ENCODE measurements around the gene COL6A3.

COL6A3 gene

DNA sequence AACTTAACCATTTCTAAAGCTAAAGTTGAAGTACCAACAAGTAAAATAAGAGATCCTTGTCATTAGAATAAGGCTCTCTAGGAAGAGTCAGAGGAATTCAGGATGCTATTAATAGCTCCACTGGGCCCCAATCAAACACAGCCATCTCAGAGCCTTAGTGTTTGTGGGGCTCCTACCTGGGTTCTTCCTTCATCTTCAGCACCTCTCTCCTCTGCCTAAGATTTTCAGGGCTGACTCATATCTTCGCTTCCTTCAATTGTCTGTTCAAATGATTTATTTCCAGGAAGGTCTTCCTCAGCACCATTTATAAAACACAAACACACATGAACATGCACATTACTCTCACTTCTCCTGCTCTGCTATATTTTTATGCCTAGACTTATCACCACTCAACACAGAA lies 119.5 kb downstream of the COL6A3 start:
- Histone ChIP-seq H3K9me3 (ENCODE audit: control insufficient read depth, insufficient read depth, low read length) (no peaks in the 10 kb centered on the region), H3K4me3 (ENCODE audit: low read depth, low read length) (no peak overlapping the region), H3K4me1 (ENCODE audit: control insufficient read depth, insufficient read depth, low read length) (peaks cover 4% of the 10 kb centered on the region), H3K9ac (ENCODE audit: low read depth, low read length) (no peak overlapping the region), H3K27me3 (ENCODE audit: control insufficient read depth, insufficient read depth, low read length) (no peaks in the 10 kb centered on the region), H3K36me3 (ENCODE audit: control insufficient read depth, insufficient read depth, low read length) (no peaks in the 10 kb centered on the region)

DNA sequence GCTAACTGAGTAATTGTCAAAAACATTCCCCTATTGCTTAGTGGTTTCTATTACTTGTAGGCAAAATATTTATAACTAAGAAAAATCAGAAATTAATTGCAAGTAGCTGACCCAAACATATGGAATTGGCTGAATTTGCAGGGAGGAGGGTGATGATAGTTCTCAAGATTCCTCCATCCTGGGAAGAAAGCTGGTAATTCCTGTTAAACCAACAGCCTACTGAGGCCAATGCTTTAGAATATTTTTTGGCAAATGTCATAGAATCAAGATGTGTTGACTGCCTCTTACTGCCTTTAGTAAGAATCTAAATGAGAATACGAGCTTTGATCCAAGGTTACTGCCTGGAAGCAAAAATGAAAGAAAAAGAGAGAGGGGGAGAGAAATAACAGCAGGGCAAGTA lies 120.0 kb downstream of the COL6A3 start:
- no peak overlapping the region for H3K9ac ChIP-seq (ENCODE audit: low read depth, low read length)
- H3K36me3 ChIP-seq (ENCODE audit: control insufficient read depth, insufficient read depth, low read length), result no peaks in the 10 kb centered on the region
- H3K4me1 ChIP-seq (ENCODE audit: control insufficient read depth, insufficient read depth, low read length), result peaks cover 4% of the 10 kb centered on the region
- no peaks in the 10 kb centered on the region for H3K27me3 ChIP-seq (ENCODE audit: control insufficient read depth, insufficient read depth, low read length)
- H3K9me3 ChIP-seq (ENCODE audit: control insufficient read depth, insufficient read depth, low read length), result no peaks in the 10 kb centered on the region
- H3K4me3 ChIP-seq (ENCODE audit: low read depth, low read length), result no peak overlapping the region

DNA sequence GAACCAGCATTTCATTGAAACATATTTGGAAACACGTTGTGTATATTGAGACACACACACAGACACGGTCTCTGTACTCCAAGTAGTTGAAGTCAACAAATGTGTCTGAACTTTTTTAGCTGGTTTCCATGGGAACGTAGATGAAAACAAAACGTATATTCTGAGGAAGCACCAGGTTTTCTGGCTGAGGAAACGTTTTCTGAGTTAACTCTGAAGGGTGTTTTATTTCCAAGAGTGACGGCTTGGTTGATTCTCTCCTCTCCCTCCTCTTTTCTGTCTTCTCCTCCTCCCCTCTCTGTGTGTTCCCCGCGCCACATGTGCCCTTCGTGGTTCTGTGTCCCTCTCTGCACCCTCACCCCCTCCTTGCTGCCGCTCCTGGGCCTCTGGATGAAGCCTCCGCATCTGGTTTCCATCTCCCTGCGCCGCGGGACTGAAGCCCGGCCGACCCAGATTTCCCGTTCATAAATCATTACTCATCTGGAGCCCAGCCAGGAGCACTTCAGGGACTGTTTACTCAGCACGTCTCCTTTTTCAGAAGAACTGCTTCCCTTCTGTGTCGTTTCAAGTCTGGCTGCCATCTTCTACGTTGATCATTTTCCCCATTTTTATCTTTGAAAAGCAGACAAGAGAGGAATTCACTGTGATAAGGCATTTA lies 122.7 kb downstream of the COL6A3 start:
- no peaks in the 10 kb centered on the region for H3K9me3 ChIP-seq (ENCODE audit: control insufficient read depth, insufficient read depth, low read length)
- no peak overlapping the region for H3K4me3 ChIP-seq (ENCODE audit: low read depth, low read length)
- no peaks in the 10 kb centered on the region for H3K27me3 ChIP-seq (ENCODE audit: control insufficient read depth, insufficient read depth, low read length)
- H3K4me1 ChIP-seq (ENCODE audit: control insufficient read depth, insufficient read depth, low read length), result peaks cover 4% of the 10 kb centered on the region
- H3K9ac ChIP-seq (ENCODE audit: low read depth, low read length), result no peak overlapping the region
- no peaks in the 10 kb centered on the region for H3K36me3 ChIP-seq (ENCODE audit: control insufficient read depth, insufficient read depth, low read length)

DNA sequence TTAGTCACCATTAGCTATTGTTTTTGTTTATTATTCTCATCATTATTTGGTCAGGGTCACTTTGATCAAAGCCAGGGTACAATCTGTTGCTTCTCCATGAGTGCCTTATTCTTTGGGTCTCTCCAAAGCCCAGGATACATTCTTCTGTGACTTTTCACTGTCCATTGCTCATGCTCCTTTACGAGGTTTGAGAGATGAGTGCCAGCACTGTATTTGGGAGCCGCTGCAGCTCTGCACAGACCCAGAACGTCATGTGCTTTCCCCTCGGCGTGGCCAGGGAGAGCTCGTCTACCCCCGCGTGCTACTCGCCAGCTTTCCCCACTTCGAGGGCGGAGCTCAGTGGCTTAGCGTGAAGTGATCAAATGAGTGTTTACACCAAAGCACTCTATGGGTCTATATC lies 123.7 kb downstream of the COL6A3 start:
- no peaks in the 10 kb centered on the region for H3K36me3 ChIP-seq (ENCODE audit: control insufficient read depth, insufficient read depth, low read length)
- H3K4me3 ChIP-seq (ENCODE audit: low read depth, low read length), result no peak overlapping the region
- H3K9me3 ChIP-seq (ENCODE audit: control insufficient read depth, insufficient read depth, low read length), result no peaks in the 10 kb centered on the region
- no peak overlapping the region for H3K9ac ChIP-seq (ENCODE audit: low read depth, low read length)
- no peaks in the 10 kb centered on the region for H3K27me3 ChIP-seq (ENCODE audit: control insufficient read depth, insufficient read depth, low read length)
- peaks cover 4% of the 10 kb centered on the region for H3K4me1 ChIP-seq (ENCODE audit: control insufficient read depth, insufficient read depth, low read length)

DNA sequence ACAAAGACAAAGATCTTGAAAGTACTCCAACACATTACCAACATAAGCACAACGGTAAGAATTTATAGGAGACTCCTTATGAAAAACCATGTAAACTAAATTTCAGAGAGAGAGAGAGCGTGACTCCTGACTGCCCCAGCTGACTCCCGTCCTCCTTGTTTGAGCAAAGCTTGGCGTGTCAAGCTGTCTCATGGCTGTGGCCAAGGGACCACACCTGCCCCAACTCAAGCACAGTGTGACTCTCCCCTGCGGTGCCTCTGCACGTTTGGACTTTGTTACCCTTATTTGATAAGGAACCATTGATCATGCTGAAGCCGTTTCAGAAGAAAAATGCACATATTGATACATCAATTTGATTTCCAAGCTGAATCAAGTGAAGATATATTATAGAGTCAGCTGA lies 124.8 kb downstream of the COL6A3 start:
- H3K4me1 ChIP-seq (ENCODE audit: control insufficient read depth, insufficient read depth, low read length), result peaks cover 2% of the 10 kb centered on the region
- H3K36me3 ChIP-seq (ENCODE audit: control insufficient read depth, insufficient read depth, low read length), result no peaks in the 10 kb centered on the region
- no peak overlapping the region for H3K9ac ChIP-seq (ENCODE audit: low read depth, low read length)
- H3K9me3 ChIP-seq (ENCODE audit: control insufficient read depth, insufficient read depth, low read length), result no peaks in the 10 kb centered on the region
- no peaks in the 10 kb centered on the region for H3K27me3 ChIP-seq (ENCODE audit: control insufficient read depth, insufficient read depth, low read length)
- H3K4me3 ChIP-seq (ENCODE audit: low read depth, low read length), result no peak overlapping the region

DNA sequence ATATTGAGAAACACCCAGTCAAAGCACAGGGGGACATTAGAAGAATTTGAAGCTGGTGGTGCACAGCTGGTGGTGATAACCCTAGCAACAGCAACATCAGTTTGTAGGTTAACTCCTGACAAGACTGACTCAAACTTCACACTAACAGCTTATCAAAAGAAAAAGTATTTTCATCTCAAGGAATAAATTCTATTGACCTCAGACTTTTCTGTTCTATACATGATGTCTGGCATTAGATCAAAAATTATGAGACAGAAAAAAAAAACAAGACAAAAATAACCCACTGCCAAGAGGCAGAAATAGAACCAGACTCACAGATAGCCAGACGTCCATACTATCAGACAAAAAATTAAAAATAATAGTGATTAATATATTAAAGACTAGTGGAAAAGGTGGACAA lies 126.1 kb downstream of the COL6A3 start:
- Histone ChIP-seq H3K4me1 (ENCODE audit: control insufficient read depth, insufficient read depth, low read length) (no peaks in the 10 kb centered on the region), H3K9ac (ENCODE audit: low read depth, low read length) (no peak overlapping the region), H3K4me3 (ENCODE audit: low read depth, low read length) (no peak overlapping the region), H3K36me3 (ENCODE audit: control insufficient read depth, insufficient read depth, low read length) (no peaks in the 10 kb centered on the region), H3K27me3 (ENCODE audit: control insufficient read depth, insufficient read depth, low read length) (no peaks in the 10 kb centered on the region), H3K9me3 (ENCODE audit: control insufficient read depth, insufficient read depth, low read length) (no peaks in the 10 kb centered on the region)

DNA sequence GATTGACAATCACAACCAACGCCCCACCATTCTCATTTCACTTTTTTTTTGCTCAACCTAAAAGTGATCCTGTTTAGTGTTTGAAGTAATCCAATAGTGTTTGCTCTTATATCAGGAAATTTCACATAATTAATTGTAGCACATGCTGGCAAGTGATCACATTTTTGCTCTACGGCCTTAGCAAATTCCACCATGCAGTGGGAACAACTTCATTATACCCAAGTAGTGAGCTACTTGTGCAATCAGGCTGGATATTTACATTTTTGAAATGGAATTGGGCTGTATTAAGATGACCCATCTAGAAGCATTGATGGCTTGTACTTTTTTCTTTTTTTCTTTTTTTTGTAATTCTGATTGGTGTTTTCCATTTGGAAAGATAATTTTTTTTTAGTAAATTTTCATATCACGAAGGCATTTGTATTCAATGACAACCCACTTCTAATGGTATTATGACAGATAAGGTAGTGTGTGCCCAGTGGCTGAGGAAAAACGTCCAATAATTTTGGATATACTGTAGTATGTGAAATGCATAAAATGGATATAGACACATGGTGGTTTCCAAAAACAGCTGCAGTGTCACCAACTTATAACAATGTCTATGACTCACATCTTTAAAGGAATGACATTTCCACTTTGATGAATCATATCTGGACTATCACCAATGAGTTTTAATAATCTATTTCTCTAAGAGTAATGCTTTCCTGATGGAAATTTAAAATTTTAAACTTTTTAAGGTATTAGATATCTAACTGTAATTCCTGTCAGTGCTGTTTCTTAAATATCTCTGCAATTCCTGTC lies 130.6 kb downstream of the COL6A3 start:
- no peak overlapping the region for H3K9ac ChIP-seq (ENCODE audit: low read depth, low read length)
- H3K27me3 ChIP-seq (ENCODE audit: control insufficient read depth, insufficient read depth, low read length), result no peaks in the 10 kb centered on the region
- H3K4me1 ChIP-seq (ENCODE audit: control insufficient read depth, insufficient read depth, low read length), result no peaks in the 10 kb centered on the region
- H3K36me3 ChIP-seq (ENCODE audit: control insufficient read depth, insufficient read depth, low read length), result no peaks in the 10 kb centered on the region
- H3K9me3 ChIP-seq (ENCODE audit: control insufficient read depth, insufficient read depth, low read length), result no peaks in the 10 kb centered on the region
- no peak overlapping the region for H3K4me3 ChIP-seq (ENCODE audit: low read depth, low read length)

DNA sequence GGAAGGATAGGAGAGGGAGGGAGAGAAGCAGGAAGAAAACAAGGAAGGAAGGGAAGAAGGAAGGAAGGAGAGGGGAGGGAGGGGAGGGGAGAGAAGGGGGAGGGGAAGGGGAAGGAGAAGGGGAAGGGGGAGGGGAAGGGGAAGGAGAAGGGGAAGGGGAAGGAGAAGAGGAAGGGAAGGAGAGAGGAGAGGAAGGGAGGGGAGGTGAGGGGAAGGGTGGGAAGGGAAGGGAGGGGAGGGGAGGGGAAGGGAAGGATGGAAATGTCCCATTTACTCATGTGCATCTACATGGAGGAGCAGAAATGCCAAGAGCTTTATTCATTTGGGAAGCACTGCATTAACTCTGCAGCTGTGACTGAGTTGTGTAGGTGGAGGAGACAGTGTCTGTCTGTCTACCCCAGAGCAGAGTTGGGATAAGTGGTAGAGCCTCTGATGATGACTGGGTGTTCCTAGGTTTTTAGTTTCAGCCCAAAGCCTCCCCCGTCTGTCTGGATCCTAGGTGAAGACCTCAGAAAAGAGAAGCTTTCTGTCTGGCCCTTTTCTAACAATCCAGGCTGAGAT lies 131.3 kb downstream of the COL6A3 start:
- no peaks in the 10 kb centered on the region for H3K9me3 ChIP-seq (ENCODE audit: control insufficient read depth, insufficient read depth, low read length)
- no peaks in the 10 kb centered on the region for H3K36me3 ChIP-seq (ENCODE audit: control insufficient read depth, insufficient read depth, low read length)
- no peak overlapping the region for H3K9ac ChIP-seq (ENCODE audit: low read depth, low read length)
- H3K4me3 ChIP-seq (ENCODE audit: low read depth, low read length), result no peak overlapping the region
- H3K27me3 ChIP-seq (ENCODE audit: control insufficient read depth, insufficient read depth, low read length), result no peaks in the 10 kb centered on the region
- H3K4me1 ChIP-seq (ENCODE audit: control insufficient read depth, insufficient read depth, low read length), result no peaks in the 10 kb centered on the region

DNA sequence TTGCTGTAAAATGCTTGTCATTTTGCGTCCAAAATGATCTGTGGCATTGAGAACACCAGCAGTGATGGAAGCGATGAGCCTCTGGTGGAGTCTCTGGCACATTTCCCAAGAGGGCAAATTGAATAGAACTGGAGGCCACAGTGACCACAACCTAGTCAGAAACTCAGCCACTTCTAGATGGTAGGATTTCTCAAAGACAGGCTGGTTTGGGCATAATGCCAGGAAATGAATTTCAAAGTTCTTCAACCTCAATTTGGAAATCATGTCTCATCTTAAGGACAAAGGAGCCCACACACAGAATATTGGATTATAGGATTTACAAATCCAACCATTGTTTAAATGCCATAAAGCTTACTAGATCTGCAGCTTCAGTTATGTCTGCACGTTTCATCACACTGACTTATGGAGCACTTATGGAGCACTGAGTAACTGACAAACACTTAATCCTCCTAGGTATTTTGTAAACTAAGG lies 132.1 kb downstream of the COL6A3 start:
- no peaks in the 10 kb centered on the region for H3K27me3 ChIP-seq (ENCODE audit: control insufficient read depth, insufficient read depth, low read length)
- no peak overlapping the region for H3K9ac ChIP-seq (ENCODE audit: low read depth, low read length)
- no peaks in the 10 kb centered on the region for H3K9me3 ChIP-seq (ENCODE audit: control insufficient read depth, insufficient read depth, low read length)
- no peak overlapping the region for H3K4me3 ChIP-seq (ENCODE audit: low read depth, low read length)
- H3K36me3 ChIP-seq (ENCODE audit: control insufficient read depth, insufficient read depth, low read length), result no peaks in the 10 kb centered on the region
- H3K4me1 ChIP-seq (ENCODE audit: control insufficient read depth, insufficient read depth, low read length), result no peaks in the 10 kb centered on the region

DNA sequence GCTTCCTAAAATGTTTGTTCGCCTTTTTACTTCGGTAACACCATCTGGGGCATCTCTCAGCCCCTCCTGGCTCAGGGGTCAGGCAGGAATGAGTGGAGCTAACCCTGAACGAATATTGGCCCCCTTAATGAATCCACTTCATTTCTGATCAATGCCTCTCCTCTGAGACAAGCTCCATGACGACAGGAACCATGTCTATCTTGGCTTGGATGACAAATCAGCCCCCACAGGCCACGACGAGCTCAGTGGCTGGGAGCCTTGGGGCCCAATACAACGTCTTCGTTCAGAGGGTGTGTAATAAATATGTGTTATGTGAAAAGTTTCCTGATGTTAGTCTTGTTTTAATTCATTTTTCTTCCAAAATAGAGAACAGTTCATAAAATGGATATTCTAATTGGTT lies 133.0 kb downstream of the COL6A3 start:
- H3K9ac ChIP-seq (ENCODE audit: low read depth, low read length), result no peak overlapping the region
- H3K9me3 ChIP-seq (ENCODE audit: control insufficient read depth, insufficient read depth, low read length), result no peaks in the 10 kb centered on the region
- no peaks in the 10 kb centered on the region for H3K36me3 ChIP-seq (ENCODE audit: control insufficient read depth, insufficient read depth, low read length)
- no peak overlapping the region for H3K4me3 ChIP-seq (ENCODE audit: low read depth, low read length)
- H3K4me1 ChIP-seq (ENCODE audit: control insufficient read depth, insufficient read depth, low read length), result no peaks in the 10 kb centered on the region
- no peaks in the 10 kb centered on the region for H3K27me3 ChIP-seq (ENCODE audit: control insufficient read depth, insufficient read depth, low read length)

DNA sequence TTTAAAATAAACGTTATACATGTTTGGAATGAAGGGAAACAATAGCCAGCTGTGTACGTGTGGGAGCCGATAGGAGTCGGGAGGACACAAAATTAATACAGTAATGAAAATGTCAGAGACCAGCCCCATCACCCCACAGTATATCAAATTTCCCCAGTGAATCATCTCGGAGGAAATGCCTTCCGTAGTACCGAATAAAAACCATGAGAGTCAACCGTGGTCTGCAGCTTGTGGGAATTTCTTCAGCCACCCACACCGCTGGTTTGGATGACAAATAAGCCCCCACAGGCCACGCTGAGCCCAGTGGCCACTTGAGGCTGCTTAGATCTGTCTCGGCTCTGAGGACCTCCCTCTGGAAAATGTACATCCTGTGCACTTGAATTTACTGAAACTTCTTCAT lies 133.7 kb downstream of the COL6A3 start:
- Histone ChIP-seq H3K27me3 (ENCODE audit: control insufficient read depth, insufficient read depth, low read length) (no peaks in the 10 kb centered on the region), H3K9me3 (ENCODE audit: control insufficient read depth, insufficient read depth, low read length) (no peaks in the 10 kb centered on the region), H3K36me3 (ENCODE audit: control insufficient read depth, insufficient read depth, low read length) (no peaks in the 10 kb centered on the region), H3K9ac (ENCODE audit: low read depth, low read length) (no peak overlapping the region), H3K4me3 (ENCODE audit: low read depth, low read length) (no peak overlapping the region), H3K4me1 (ENCODE audit: control insufficient read depth, insufficient read depth, low read length) (no peaks in the 10 kb centered on the region)

Measured in iPS-15b (cell line).